ENCODE data around the gene GRM4.

- TF ChIP-seq CTCF (conservative IDR thresholded peaks at IDR 0.05; ENCODE audit: low read depth, low read length) (no peak), EZH2 (IDR thresholded peaks at IDR 0.05; ENCODE audit: borderline replicate concordance, low read depth, low read length, poor library complexity, severe bottlenecking) (no peak)
Observed at GRCh38 chr6:34015586-34015985, 130.3 kb downstream of the GRM4 start.
